Parathyroid adenoma (tissue), 2 donors: Measurements from ENCODE around the gene GOPC.

Experiments
- H2AFZ ChIP-seq: fragments of 300-600 bp; sonication (generic); one replicate; pipeline ENCODE4 v1.7.0; 2017; ENCODE audit warnings: antibody characterized with exemption, mild to moderate bottlenecking
- H3K27ac ChIP-seq: fragments of 300-600 bp; sonication (generic); one replicate; pipeline ENCODE4 v1.7.0; 2017
- H3K27me3 ChIP-seq: fragments of 300-600 bp; sonication (generic); one replicate; pipeline ENCODE4 v1.7.0; 2017; ENCODE audit warnings: low read length; ENCODE audit not compliant: control insufficient read depth, insufficient read depth
- H3K36me3 ChIP-seq: fragments of 300-600 bp; sonication (generic); one replicate; pipeline ENCODE4 v1.7.0; 2017; ENCODE audit warnings: low read length; ENCODE audit not compliant: control insufficient read depth, insufficient read depth
- H3K4me1 ChIP-seq: fragments of 300-600 bp; sonication (generic); one replicate; pipeline ENCODE4 v1.7.0; 2017; ENCODE audit warnings: control low read depth
- H3K4me2 ChIP-seq: fragments of 300-600 bp; sonication (generic); one replicate; pipeline ENCODE4 v1.7.0; 2017; ENCODE audit warnings: low read length
- H3K4me3 ChIP-seq: fragments of 300-600 bp; sonication (generic); one replicate; pipeline ENCODE4 v1.7.0; 2017; ENCODE audit warnings: low read depth, low read length
- H3K79me2 ChIP-seq: fragments of 300-600 bp; sonication (generic); one replicate; pipeline ENCODE4 v1.7.0; 2017; ENCODE audit warnings: control low read depth
- H3K9ac ChIP-seq: fragments of 300-600 bp; sonication (generic); one replicate; pipeline ENCODE4 v1.7.0; 2017; ENCODE audit warnings: mild to moderate bottlenecking
- H3K9me3 ChIP-seq: fragments of 300-600 bp; sonication (generic); one replicate; pipeline ENCODE4 v1.7.0; 2017; ENCODE audit warnings: low read length; ENCODE audit not compliant: control insufficient read depth
- TF ChIP-seq, protein P1 (sequence below): fragments of 300-600 bp; sonication (generic); IDR thresholded peaks from one replicate; pipeline ENCODE4 v1.7.0; 2017; ENCODE audit warnings: antibody characterized with exemption, mild to moderate bottlenecking
- donor health status: primary hyperparathyroidism.

Gene GOPC

DNA sequence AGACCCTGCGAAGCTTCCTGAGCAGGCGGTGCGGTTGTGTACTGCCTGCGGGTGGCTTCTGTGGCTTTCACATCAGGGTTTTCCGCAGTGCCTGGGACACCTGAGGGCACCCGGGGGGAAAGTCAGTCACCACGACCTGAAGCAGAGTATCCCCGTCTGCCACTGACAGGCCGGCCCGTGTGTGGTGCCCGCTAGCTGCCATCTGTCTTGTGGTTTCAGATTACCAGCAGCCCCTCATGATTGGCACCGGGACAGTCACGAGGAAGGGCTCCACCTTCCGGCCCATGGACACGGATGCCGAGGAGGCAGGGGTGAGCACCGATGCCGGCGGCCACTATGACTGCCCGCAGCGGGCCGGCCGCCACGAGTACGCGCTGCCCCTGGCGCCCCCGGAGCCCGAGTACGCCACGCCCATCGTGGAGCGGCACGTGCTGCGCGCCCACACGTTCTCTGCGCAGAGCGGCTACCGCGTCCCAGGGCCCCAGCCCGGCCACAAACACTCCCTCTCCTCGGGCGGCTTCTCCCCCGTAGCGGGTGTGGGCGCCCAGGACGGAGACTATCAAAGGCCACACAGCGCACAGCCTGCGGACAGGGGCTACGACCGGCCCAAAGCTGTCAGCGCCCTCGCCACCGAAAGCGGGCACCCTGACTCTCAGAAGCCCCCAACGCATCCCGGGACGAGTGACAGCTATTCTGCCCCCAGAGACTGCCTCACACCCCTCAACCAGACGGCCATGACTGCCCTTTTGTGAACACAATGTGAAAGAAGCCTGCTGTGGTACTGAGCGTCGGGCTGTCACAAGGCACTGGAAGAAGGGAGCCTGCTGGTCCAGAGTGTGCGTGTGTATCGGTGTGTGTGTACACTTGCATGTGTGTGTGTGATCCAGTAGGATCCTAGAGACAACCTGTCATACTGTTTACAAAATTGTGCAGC is 54.4 kb downstream of the GOPC start:
- Histone ChIP-seq H2AFZ (peak overlapping the region; percentile 84), H3K9me3 (no peaks in the 10 kb centered on the region), H3K36me3 (no peaks in the 10 kb centered on the region), H3K4me2 (peak overlapping the region; percentile 68), H3K4me1 (peaks cover 3% of the 10 kb centered on the region), H3K27ac (peak overlapping the region; percentile 21), H3K79me2 (no peaks in the 10 kb centered on the region), H3K27me3 (no peaks in the 10 kb centered on the region), H3K9ac (no peak overlapping the region), H3K4me3 (peak overlapping the region; percentile 64)
- TF ChIP-seq, protein P1, sequence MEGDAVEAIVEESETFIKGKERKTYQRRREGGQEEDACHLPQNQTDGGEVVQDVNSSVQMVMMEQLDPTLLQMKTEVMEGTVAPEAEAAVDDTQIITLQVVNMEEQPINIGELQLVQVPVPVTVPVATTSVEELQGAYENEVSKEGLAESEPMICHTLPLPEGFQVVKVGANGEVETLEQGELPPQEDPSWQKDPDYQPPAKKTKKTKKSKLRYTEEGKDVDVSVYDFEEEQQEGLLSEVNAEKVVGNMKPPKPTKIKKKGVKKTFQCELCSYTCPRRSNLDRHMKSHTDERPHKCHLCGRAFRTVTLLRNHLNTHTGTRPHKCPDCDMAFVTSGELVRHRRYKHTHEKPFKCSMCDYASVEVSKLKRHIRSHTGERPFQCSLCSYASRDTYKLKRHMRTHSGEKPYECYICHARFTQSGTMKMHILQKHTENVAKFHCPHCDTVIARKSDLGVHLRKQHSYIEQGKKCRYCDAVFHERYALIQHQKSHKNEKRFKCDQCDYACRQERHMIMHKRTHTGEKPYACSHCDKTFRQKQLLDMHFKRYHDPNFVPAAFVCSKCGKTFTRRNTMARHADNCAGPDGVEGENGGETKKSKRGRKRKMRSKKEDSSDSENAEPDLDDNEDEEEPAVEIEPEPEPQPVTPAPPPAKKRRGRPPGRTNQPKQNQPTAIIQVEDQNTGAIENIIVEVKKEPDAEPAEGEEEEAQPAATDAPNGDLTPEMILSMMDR = peak; percentile 22

DNA sequence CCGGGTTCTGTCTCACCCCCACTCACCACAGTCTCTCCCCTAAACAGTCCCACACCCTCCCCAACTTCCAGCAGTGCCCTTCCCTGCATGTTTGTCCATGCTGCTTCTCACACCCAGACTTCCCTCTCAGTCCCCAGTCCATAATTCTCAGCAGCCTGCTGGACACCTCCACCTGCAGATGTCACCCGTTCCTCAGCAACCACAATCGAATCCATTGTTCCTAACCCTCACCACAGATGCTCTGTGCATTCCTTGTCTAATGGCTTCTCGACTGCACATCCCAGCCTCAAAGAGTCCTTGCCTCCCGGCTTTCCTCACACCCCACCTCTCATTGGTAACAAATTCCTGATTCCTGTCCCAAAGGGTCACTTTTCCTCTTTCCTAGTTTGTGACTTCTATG is 55.6 kb downstream of the GOPC start:
- Histone ChIP-seq H3K4me2 (no peak overlapping the region), H3K36me3 (no peaks in the 10 kb centered on the region), H3K27ac (no peak overlapping the region), H3K4me1 (peaks cover 3% of the 10 kb centered on the region), H3K79me2 (no peaks in the 10 kb centered on the region), H3K9me3 (no peaks in the 10 kb centered on the region), H3K9ac (no peak overlapping the region), H3K4me3 (no peak overlapping the region), H3K27me3 (no peaks in the 10 kb centered on the region), H2AFZ (no peak overlapping the region)
- TF ChIP-seq, protein P1 = no peak

DNA sequence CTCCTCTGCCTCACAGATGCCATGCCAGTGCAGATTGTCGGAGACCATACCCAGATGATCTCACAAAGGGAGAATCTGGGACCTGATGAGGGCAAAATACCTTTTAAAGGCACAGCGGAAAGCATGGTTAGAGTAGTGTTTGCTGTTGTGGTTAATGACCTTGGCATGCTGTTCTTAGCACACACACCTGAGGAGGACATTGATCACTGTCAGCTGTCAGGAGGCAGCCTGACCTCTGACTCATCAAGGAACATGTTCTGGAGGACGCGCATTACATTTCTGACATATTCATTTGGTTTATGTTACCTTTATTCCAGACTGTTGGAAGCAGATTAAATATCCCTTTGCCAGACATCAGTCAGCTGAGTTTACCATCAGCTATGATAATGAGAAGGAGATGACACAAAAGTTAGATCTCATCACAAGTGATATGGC is 57.1 kb downstream of the GOPC start:
- H3K27ac ChIP-seq = no peak overlapping the region

DNA sequence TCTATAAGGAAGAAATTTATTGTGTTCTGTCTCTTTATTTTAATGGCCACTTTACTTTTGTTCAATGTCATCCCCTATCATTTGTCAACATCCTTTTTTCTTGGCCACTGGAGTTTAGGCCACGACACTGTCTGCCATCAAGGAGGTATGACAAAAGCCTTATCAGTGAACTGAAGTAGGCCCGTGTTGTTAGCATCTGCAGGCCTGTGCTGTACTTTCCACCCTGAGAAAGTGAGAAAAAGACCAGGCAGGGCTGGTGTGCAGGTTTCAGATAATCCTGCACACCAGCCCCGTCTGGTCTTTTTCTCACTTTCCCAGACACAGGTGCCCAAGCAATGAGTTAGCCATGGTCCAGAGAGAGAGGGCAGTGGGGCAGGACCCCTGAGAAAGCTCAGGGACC is 57.6 kb downstream of the GOPC start:
- Histone ChIP-seq H3K36me3 (no peaks in the 10 kb centered on the region), H3K4me1 (peaks cover 3% of the 10 kb centered on the region), H3K4me2 (no peak overlapping the region), H3K9me3 (no peaks in the 10 kb centered on the region), H3K79me2 (no peaks in the 10 kb centered on the region), H3K27me3 (no peaks in the 10 kb centered on the region), H3K9ac (no peak overlapping the region), H3K27ac (no peak overlapping the region), H3K4me3 (no peak overlapping the region), H2AFZ (no peak overlapping the region)
- TF ChIP-seq, protein P1 = no peak

More for the DNA sequence above, 57.1 kb downstream of the GOPC start:
- TF ChIP-seq, protein P1 = no peak
- H3K4me3 ChIP-seq = no peak overlapping the region
- no peaks in the 10 kb centered on the region for H3K9me3 ChIP-seq
- no peaks in the 10 kb centered on the region for H3K36me3 ChIP-seq
- H3K4me1 ChIP-seq = peaks cover 3% of the 10 kb centered on the region
- no peak overlapping the region for H3K4me2 ChIP-seq
- no peak overlapping the region for H2AFZ ChIP-seq
- no peaks in the 10 kb centered on the region for H3K79me2 ChIP-seq
- H3K9ac ChIP-seq = no peak overlapping the region
- no peaks in the 10 kb centered on the region for H3K27me3 ChIP-seq
